ENCODE data around the gene ANKZF1. TPM values are rescaled to one million over a fixed set of nuclear protein-coding genes. Genes with fewer than 3 reads are reported as not detected.

The ANKZF1 gene
- total RNA-seq = 10 to 100 TPM; 14.5 to 14.9 TPM

GRCh38 chr2:219229305-219230058 lies at the start of gene ANKZF1, which contains the start of gene ATG9A:
TSS of gene ANKZF1 (plus strand) at chr2:219229806. CDS start at chr2:219230258, 452 bp downstream.
TSS of gene ATG9A (minus strand) at chr2:219229636. CDS start at chr2:219228024, 1,612 bp downstream.
- Histone ChIP-seq H3K9me3 (no peaks in the 10 kb centered on the region), H3K27ac (peak within 1 kb of the TSS; percentile 95 to 97), H3K4me3 (peak within 1 kb of the TSS; percentile 77 to 86), H3K36me3 (peaks cover 45% of the 10 kb centered on the region), H3K4me1 (peaks cover 0 to 35% of the 10 kb centered on the region in 2 donors), H3K27me3 (no peaks in the 10 kb centered on the region)
- DNase-seq (ENCODE audit: low spot score) = peak; percentile 99
- no peak for TF ChIP-seq CTCF (IDR thresholded peaks at IDR 0.05)

- peak; percentile 11 for DNase-seq (ENCODE audit: low spot score)
- Histone ChIP-seq H3K27me3 (no peaks in the 10 kb centered on the region), H3K36me3 (peaks cover 46% of the 10 kb centered on the region), H3K27ac (no peak overlapping the region), H3K4me3 (no peak overlapping the region), H3K9me3 (no peaks in the 10 kb centered on the region), H3K4me1 (peaks cover 0 to 21% of the 10 kb centered on the region in 2 donors)
- TF ChIP-seq CTCF (IDR thresholded peaks at IDR 0.05) = no peak
These were observed 48.6 kb upstream of the ANKZF1 start for GRCh38 chr2:219180961-219181360.

GRCh38 chr2:219181531-219181930 lies 48.1 kb upstream of the ANKZF1 start:
- H3K4me1 ChIP-seq = peaks cover 0 to 18% of the 10 kb centered on the region in 2 donors
- DNase-seq (ENCODE audit: low spot score) = no peak

GRCh38 chr2:219182331-219183150 lies 47.1 kb upstream of the ANKZF1 start:
- DNase-seq (ENCODE audit: low spot score) = no peak
- no peak overlapping the region for H3K27ac ChIP-seq
- peaks cover 0 to 18% of the 10 kb centered on the region in 2 donors for H3K4me1 ChIP-seq
- no peaks in the 10 kb centered on the region for H3K27me3 ChIP-seq
- no peak overlapping the region for H3K4me3 ChIP-seq
- TF ChIP-seq CTCF (IDR thresholded peaks at IDR 0.05) = no peak
- no peaks in the 10 kb centered on the region for H3K9me3 ChIP-seq
- H3K36me3 ChIP-seq = peaks cover 46% of the 10 kb centered on the region

More at GRCh38 chr2:219181531-219181930, 48.1 kb upstream of the ANKZF1 start:
- Histone ChIP-seq H3K27me3 (no peaks in the 10 kb centered on the region), H3K9me3 (no peaks in the 10 kb centered on the region), H3K27ac (no peak overlapping the region), H3K4me3 (no peak overlapping the region), H3K36me3 (peaks cover 46% of the 10 kb centered on the region)
- TF ChIP-seq CTCF (IDR thresholded peaks at IDR 0.05) = no peak

- no peak for TF ChIP-seq CTCF (IDR thresholded peaks at IDR 0.05)
- H3K4me3 ChIP-seq = no peak overlapping the region
- DNase-seq (ENCODE audit: low spot score) = no peak
- no peaks in the 10 kb centered on the region for H3K27me3 ChIP-seq
- no peaks in the 10 kb centered on the region for H3K9me3 ChIP-seq
- peaks cover 46% of the 10 kb centered on the region for H3K36me3 ChIP-seq
- H3K27ac ChIP-seq = no peak overlapping the region
- peaks cover 0 to 18% of the 10 kb centered on the region in 2 donors for H3K4me1 ChIP-seq
These were observed 46.3 kb upstream of the ANKZF1 start for GRCh38 chr2:219183151-219183772.
